ENCODE results near the gene BLVRA.
"Not testable (repeated sequence)": the region's sequence is repeated elsewhere in the genome, so short reads cannot be mapped to it uniquely, and the experiment has no call there.

The BLVRA gene

DNA sequence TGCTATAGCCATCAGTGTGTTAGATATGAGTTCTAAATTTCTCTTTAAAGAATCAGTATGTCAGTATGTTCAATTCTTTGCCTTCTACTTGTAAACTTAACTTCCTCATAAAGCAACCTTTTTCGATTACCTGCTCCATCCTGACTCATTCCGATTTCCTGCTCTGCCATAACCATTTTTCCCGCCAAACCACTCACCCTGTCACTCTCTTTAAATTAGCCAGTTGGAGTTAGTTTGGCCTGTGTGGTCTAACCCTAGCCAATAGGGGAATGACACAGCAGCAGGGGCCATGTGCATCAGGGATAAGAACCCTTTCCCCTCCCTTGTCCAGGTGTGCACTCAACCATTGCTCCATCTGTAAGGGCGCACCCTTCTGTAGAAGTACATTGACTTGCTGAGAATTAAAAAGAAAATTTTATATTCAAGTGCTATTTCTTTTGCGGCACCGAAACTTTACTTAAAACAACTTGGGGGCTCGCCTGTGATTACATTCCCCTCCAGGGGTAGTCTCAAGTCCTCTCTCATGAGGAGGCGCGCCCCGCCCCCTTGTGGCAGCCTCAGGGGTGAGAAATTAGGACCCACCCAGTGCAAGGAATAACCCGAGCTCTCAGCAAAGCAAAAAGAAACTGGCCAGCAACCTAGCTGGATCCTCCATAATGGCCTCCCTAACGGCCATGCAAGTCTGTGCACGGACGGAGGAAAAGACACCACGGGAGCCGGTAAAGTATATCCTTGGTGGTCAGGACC is 51.9 kb downstream of the BLVRA start:
- not testable (repeated sequence) for FAIRE-seq

DNA sequence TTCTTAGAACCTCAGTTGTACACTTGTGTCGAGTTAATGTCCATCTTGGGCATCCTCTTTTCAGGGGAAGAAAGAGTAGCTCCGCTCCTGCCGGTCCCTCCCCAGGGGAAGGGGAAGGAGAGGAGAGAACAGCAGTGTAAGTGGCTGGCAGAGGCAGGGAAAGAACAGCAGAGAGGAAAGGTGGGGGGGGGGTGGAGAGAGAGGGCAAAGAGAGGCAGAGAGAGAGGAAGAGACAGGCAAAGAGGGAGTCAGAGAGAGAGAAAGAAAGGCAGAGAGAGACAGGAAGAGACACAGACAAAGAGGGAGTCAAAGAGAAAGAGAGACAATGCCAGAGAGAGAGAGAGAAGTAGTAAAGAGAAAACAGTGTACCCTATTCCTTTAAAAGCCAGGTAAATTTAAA is 56.9 kb downstream of the BLVRA start:
- FAIRE-seq: no peak

DNA sequence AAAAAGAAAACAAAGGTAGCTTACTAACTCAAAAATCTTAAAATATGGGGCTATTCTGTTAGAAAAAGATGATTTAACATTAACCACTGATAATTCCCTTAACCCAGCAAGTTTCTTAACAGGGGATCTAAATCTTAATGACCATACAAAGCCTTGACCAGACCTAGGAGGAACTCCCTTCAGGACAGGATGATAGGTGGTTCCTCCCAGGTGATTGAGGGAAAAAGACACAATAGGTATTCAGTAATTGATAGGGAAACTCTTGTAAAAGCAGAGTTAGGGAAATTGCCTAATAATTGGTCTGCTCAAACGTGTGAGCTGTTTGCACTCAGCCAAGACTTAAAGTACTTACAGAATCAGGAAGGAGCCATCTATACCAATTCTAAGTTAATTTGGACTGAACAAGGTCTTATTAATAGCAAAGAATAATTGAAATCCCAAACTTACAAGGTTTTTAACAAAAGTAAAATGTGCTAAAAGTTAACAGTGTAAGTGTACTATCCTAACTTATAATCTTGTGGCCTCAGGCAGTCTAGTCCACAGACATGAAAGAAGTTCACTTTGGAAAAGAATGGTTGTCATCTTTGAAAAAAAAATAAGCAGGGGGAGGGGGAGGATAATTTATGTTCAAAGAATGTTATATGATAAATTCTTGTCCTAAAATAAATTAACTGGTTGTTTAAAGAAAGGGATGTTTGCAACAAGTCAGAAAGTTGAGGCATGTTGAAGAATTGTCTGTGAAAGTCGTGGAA is 57.7 kb downstream of the BLVRA start:
- FAIRE-seq: not testable (repeated sequence)

DNA sequence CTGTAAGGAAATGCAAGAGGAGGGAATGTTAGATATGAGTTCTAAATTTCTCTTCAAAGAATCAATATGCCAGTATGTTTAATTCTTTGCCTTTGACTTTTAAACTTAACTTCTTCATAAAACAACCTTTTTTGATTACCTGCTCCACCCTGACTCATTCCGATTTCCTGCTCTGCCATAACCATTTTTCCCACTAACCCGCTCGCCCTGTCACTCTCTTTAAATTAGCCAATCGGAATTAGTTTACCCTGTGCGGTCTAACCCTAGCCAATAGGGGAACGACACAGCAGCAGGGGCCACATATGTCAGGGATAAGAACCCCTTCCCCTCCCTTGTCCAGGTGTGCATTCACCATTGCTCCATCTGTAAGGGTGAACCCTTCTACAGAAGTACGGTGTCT is 64.9 kb downstream of the BLVRA start:
- not testable (repeated sequence) for FAIRE-seq

DNA sequence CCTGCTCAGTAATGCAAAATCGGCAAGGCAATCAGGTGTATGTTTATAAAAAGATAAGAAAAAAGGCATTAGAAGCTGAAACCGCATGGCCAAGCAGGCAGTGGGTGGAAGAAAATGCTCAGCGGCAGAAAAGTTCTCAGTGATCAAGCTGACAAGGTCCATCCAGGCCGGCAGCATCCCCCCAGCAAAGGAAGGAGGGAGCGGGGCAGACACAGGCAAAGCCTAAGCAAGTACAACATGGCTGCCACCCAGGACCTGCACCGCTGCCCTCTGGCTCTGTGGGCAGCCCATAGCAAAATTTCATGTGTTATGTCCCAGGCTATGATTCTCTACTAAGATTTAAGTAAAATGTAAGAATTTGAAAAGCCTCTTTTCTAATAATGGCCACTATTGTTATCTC is 65.5 kb downstream of the BLVRA start:
- no peak for FAIRE-seq

DNA sequence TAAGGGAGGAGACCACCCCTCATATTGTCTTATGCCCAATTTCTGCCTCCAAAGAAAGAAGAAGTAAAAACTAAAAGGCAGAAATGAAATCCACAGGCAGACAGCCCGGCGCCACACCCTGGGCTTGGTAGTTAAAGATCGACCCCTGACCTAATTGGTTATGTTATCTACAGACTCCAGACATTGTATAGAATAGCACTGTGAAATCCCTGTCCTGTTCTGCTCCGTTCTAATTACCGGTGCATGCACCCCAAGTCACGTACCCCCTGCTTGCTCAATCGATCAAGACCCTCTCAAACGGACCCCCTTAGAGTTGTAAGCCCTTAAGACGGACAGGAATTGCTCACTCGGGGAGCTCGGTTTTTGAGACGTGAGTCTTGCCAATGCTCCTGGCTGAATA is 66.0 kb downstream of the BLVRA start:
- FAIRE-seq: not testable (repeated sequence)

DNA sequence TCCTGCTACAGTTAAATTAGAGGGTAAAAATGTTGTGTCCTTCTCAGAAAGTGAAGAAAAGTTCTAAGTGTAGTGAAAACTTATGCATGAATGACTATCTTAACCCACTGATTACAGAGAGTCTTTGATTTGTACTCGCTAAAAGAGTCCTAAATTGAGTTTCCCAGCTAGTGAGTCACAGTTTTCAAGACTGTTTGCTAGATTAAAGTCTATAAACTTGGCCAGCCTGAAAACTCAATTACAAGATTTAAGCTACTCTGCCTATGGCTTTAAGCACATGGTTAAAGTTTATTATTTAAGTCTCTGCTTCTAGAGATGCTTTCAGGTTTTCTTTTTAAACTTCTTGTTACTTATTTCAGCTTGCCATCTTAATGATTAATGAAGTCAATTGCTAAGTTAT is 66.5 kb downstream of the BLVRA start:
- no peak for FAIRE-seq

DNA sequence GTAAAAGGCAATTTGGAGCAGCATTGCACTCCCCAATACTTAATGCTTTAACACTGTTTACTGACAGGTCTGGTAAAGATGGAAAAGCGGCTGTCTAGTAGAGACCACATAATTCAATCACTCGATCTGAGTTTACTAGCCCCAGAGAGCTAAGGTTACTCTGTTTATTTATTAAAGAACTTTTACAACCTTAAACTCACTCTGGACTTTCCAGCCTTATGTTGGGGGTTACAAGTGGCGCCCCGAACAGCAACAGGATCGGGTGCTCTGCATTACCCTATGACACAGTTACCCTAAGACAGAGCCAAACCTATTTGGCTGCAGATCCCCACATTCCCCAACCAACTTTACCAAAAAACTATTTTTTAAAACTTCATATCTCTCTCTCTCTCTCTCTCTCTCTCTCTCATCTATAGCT is 66.9 kb downstream of the BLVRA start:
- FAIRE-seq: no peak

DNA sequence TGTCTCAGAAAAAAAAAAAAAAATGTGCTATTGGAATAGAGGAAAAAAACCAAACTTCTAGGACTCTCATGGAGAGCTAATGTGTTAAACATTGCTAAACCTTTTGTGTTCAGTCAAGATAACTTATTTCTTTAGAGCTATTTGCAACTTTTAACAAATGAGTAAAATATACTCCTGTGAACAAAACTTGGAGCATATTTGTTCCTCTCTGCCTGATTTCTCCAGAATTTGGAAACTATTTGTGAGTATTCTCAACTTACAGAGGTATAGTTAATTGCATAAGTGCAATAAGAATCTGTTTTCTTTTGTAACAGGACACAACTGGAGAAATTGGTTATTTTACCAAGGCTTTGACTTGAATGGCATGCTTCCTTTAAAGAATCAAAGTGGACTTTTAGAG is 72.4 kb downstream of the BLVRA start:
- not testable (repeated sequence) for FAIRE-seq

DNA sequence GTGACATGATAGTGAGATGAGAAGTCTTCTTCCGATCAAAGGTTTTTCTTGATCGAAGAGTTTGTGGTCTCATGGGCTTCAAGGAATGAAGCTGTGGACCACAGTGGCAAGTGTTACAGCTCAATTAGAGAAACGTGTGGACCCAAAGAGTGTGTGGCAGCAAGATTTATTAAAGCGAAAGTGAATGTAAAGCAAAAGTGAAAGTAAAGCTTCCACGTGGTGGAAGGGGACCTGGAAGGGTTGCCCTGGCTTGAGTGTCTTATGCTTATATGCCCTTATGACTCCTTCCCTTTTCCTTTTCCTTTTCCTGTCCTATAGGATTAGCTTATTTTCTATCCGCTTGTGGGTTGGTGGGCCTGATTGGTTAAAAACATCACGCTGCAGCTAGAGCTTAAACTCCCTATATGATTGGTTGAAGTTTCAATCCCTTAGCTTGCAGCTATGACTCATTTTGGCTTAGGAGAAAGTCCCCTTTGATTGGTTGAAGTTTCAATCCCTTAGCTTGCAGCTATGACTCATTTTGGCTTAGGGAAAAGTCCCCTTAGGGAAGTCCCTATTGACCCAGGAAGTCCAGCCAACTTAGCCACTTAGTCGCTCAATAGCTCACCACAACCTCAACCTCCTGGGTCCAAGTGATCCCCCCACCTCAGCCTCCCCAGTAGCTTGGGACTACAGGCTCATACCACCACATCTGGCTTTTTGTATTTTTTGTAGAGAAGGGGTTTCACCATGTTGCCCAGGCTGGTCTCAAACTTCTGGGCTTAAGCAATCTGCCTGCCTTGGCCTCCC is 76.2 kb downstream of the BLVRA start:
- no peak for FAIRE-seq

DNA sequence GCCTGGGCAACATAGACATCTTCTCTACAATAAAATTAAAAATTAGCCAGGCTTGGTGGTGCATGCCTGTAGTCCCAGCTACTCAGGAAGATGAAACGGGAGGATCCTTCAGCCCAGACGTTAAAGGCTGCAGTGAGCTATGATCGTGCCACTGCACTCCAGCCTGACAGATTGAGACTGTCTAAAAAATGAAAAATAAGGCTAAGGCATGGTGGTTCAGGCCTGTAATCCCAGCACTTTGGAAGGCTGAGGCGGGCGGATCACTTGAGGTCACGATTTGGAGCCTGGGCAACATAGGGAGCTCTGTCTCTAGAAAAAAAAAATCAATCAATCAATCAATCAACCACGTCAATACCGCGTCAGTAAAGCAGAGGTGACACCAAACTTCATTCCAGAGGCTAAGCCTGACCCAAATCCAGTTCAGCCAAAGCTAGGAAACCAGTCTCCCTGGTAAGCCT is 79.8 kb downstream of the BLVRA start:
- no peak for FAIRE-seq

DNA sequence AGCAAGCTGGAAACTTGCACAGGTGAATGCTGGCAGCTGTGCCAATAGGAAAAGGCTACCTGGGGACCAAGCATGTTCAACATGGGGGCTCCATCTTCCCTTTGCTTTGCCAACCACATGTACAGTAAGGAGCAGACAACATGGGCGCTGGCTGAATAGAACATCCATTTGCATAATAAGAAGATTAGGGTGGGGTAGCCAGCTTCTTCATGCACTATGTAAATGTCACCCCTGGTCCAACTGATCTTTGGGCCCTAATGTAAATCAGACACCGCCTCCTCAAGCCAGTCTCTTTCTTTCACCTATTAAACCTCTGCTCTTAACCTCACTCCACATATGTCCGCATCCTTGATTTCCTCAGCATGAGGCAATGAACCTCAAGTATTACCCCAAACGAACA is 84.8 kb downstream of the BLVRA start:
- FAIRE-seq: no peak

DNA sequence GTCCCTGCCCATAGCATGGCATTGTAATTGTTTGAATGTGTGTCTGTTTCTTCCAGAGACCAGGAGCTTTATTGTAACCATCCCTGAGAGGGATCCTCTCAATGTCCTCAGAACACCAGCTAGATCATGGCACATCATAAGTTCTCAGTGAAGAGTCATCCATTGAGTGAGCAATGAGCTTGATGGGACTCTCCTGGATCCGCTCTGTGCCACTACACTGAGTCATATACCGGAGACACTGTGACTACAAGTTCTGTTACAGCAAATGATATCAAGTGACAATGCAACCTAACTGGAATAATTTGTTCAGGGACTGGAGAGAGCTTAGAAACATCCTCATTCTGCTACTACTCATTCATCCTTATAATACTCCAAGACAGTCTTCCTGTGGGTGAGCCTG is 85.8 kb downstream of the BLVRA start:
- no peak for FAIRE-seq

DNA sequence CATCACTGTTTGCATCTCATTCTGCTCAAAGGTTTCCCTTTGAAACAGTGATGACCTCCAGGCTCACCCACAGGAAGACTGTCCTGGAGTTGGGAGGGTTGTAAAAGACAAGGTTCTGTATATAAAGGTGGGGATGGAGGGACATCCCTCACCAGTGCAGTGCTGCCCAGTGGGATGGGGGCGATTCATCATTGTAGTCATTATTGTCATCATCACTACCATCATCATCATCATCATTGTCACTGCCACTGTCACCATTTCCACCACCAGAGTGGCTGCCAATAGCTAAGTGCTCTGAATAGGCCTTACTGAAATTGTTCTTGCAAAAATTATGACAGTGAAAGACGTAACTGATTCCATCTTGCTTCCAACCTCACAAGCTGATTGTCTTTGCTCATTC is 86.2 kb downstream of the BLVRA start:
- FAIRE-seq: no peak

DNA sequence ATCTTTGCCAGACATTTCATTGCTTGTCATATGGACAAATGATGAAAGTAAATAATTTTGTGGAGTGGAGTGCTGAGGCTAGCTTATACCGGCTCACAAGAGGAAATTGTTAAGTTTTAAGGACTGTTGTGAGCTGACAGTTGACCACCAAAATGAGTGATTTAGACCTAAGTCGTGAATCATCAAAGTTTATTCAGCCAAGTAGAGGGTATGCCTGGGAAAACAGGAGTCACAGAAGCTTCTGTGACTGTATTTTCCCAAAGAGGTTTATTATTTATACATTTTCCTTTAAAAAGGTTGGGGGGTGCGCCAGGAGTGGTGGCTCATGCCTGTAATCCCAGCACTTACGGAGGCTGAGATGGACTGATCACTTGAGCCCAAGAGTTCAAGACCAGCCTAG is 89.0 kb downstream of the BLVRA start:
- no peak for FAIRE-seq

DNA sequence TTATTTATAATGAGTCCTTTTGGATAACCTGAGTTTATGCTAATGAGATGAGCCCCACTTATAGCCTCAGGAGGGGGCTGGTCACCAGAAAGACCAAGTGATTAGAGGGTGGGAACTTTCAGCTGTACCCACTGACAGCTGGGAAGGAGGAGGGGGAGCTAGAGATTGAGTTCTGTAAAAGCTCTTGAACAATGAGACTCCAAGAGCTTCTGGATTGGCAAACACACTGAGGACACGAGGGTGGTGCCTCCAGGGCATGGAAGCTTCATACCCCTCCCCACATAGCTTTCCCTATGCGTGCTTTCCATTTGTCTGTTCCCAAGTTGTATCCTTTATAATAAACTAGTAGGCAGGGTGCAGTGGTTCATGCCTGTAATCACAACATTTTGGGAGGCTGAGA is 90.6 kb downstream of the BLVRA start:
- FAIRE-seq: no peak

DNA sequence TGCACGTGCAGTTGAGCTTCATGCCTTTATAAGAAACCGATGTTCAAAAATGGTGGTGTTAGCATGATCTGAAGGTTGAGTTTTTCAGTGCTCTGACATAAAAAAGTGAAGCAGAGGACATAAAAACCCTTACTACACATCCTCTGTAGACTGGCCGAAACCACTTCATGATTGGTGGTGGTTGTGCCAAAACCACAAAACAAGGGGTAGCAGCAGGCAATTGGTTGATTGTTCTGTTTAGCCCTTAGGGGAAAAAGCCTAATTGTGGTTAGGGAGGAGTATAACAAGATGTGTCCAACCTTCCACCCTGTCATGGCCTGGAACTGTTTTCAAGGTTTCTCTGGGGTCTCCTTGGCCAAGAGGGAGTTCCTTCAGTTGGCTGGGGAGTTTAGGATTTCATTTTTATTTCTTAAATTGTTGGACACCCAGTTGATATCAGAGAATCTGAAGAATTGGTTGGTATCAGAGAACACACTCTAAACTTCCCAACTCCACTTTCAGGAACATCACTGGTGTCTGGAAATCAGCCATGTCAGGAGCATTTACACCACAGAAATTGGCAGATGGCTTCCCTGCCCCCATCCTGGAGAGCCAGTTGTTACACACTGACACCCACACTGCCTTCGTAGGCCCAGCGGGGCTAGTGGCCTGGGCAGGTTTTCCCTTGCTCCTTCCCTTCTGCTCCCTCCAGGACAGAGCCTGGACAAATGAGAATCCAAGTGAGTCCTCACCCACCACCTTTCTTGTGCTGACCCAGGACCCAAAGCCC is 92.1 kb downstream of the BLVRA start:
- no peak for FAIRE-seq

DNA sequence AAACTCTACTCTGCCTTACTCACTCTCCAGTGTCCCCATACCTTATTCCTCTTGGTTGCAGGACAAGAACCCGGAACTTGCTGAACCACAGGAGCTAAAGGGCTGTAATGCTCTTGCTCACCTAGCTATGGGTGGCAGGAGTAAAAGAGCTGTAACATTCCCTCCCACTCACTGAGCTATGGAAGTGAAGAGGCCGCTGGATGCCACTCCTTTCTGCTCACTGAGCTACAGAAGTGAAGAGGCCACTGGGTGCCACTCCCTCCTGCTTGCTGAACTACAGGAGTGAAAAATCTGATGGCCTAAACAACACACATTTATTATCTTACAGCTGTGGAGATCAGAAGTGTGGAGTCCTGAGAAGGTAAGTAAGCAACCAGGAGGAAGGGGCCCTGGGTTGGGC is 93.3 kb downstream of the BLVRA start:
- FAIRE-seq: no peak

DNA sequence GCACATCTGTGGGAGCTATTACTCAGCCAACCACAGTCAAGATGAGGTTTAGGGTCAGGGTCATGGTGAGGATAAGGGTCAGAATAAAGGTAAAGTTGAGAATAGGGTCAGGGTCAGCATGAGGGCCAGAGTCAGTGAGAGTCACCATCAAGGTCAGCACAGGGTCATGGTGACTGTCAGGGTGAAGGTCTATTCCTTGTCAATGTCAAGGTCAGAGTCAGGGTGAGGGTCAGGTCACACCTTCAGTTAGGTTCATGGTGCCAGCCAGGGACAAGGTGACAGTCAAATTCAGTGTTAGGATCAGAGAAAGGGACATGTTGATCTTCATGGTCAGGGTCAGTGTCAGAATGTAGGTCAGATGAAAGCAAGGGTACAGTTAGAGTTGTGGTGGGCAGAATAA is 96.7 kb downstream of the BLVRA start:
- no peak for FAIRE-seq

DNA sequence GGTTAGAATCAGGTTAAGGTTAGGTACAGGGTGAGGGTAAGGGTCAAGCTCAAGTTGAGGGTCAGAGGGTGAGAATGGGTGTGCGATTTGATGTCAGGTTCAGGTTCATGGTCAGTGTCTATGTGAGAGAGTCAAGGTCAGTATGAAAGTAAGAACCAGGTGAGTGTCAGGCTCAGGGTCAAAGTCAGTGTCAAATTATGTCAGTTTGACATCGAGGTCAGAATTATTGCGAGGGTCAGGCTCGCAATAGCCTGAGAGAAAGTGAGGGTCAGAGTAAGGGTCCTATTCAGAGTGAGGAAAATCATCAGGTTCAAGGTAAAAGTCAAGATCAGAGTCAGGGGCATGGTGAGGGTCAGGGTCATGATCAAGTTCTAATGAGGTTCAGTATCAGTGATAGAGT is 97.8 kb downstream of the BLVRA start:
- FAIRE-seq: no peak

All from colon (tissue), 2 donors.